ENCODE results near the gene SEMA3D.

- TF ChIP-seq CTCF (IDR thresholded peaks at IDR 0.05) (no peak), ZFX (IDR thresholded peaks at IDR 0.05; ENCODE audit: borderline replicate concordance) (no peak)
Measured at GRCh38 chr7:85004402-85004801, 182.5 kb downstream of the SEMA3D start.

Data from 22Rv1 (cell line).